Activated naive CD4-positive, alpha-beta T cell treated with anti-CD3 and anti-CD28 coated beads for 36 hours (primary cell): ENCODE results near the gene ARAF. TPM values are rescaled to one million over a fixed set of nuclear protein-coding genes. Genes with fewer than 3 reads are reported as not detected.

ENCODE experiments used
- CTCF ChIA-PET: fragments of 350-600 bp; sonication (Branson Sonifier 250); formaldehyde crosslinking; loops from one replicate; lab custom pipeline; 2021; ENCODE audit warnings: antibody characterized with exemption; lab: Charles Lee
- DNase-seq: peaks from one replicate; pipeline ENCODE4 v3.0.0-alpha.2; 2020
- H3K27ac Mint-ChIP-seq: one replicate; pipeline ENCODE4 v1.8.0; 2021; ENCODE audit warnings: mild to moderate bottlenecking, mixed read lengths
- H3K27me3 Mint-ChIP-seq: one replicate; pipeline ENCODE4 v1.8.0; 2021; ENCODE audit warnings: low read depth, mixed read lengths
- H3K36me3 Mint-ChIP-seq: one replicate; pipeline ENCODE4 v1.8.0; 2021; ENCODE audit warnings: low read depth, mixed read lengths
- H3K4me1 Mint-ChIP-seq: one replicate; pipeline ENCODE4 v1.8.0; 2021; ENCODE audit warnings: low read depth, mixed read lengths
- H3K4me3 Mint-ChIP-seq: one replicate; pipeline ENCODE4 v1.8.0; 2021; ENCODE audit warnings: mild to moderate bottlenecking, moderate library complexity, mixed read lengths
- H3K9me3 Mint-ChIP-seq: one replicate; pipeline ENCODE4 v1.8.0; 2021; ENCODE audit warnings: mixed read lengths
- intact Hi-C: fragments of 100-400 bp; cut with micrococcal nuclease; formaldehyde crosslinking; loops from one replicate; pipeline ENCODE4 v1.15.1; 2023
- total RNA-seq, 2 experiments: library from RNA; stranded (reverse); gene quantifications; one replicate each; pipeline ENCODE4 v1.2.3, GENCODE V29; 2021

Gene ARAF
- total RNA-seq, 2 experiments from 2014 or later: 65.9 to 71.5 TPM

GRCh38 chrX:47540754-47541538 is 20.1 kb upstream of the ARAF start:
- CTCF ChIA-PET: no interaction called here
- H3K27me3 Mint-ChIP-seq: no peaks in the 10 kb centered on the region
- intact Hi-C loops: no loop called here
- no peak overlapping the region for H3K4me3 Mint-ChIP-seq
- H3K27ac Mint-ChIP-seq: no peak overlapping the region
- no peaks in the 10 kb centered on the region for H3K9me3 Mint-ChIP-seq
- no peaks in the 10 kb centered on the region for H3K36me3 Mint-ChIP-seq
- no peaks in the 10 kb centered on the region for H3K4me1 Mint-ChIP-seq
- no peak for DNase-seq

DNA sequence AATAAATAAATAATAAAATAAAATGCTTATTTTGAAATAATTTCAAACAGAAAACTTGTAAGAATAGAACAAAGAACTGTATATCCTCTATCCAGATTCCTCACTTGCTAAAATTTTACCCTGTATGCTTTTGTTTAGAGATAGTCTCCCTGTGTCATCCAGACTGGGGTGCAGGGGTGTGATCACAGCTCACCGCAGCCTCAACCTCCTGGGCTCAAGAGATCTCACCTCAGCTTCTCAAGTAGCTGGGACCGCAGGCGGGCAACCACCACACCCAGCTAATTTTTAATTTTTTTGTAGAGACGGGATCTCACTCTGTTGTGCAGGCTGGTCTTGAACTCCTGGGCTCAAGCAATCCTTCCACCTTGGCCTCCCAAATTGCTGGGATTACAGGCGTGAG is 17.5 kb upstream of the ARAF start:
- intact Hi-C loops: no loop called here
- Mint-ChIP-seq H3K4me3 (no peak overlapping the region), H3K27ac (no peak overlapping the region), H3K4me1 (no peaks in the 10 kb centered on the region), H3K27me3 (no peaks in the 10 kb centered on the region), H3K9me3 (no peaks in the 10 kb centered on the region), H3K36me3 (no peaks in the 10 kb centered on the region)
- no peak for DNase-seq
- CTCF ChIA-PET: no interaction called here

- CTCF ChIA-PET: no interaction called here
- peaks cover 13% of the 10 kb centered on the region for H3K4me1 Mint-ChIP-seq
- DNase-seq: peak; percentile 92
- no peaks in the 10 kb centered on the region for H3K27me3 Mint-ChIP-seq
- H3K9me3 Mint-ChIP-seq: no peaks in the 10 kb centered on the region
- H3K4me3 Mint-ChIP-seq: peak overlapping the region; percentile 95
- peaks cover 1% of the 10 kb centered on the region for H3K36me3 Mint-ChIP-seq
- intact Hi-C loops: no loop called here
- peak overlapping the region; percentile 93 for H3K27ac Mint-ChIP-seq
Measured at GRCh38 chrX:47556045-47556623, 4.9 kb upstream of the ARAF start.

- Mint-ChIP-seq H3K9me3 (no peaks in the 10 kb centered on the region), H3K36me3 (peaks cover 6% of the 10 kb centered on the region), H3K4me3 (no peak overlapping the region), H3K27me3 (no peaks in the 10 kb centered on the region), H3K4me1 (peaks cover 24% of the 10 kb centered on the region), H3K27ac (no peak overlapping the region)
- intact Hi-C loops: no loop called here
- CTCF ChIA-PET: no interaction called here
- DNase-seq: no peak
Measured at GRCh38 chrX:47558436-47558835, 2.6 kb upstream of the ARAF start.

DNA sequence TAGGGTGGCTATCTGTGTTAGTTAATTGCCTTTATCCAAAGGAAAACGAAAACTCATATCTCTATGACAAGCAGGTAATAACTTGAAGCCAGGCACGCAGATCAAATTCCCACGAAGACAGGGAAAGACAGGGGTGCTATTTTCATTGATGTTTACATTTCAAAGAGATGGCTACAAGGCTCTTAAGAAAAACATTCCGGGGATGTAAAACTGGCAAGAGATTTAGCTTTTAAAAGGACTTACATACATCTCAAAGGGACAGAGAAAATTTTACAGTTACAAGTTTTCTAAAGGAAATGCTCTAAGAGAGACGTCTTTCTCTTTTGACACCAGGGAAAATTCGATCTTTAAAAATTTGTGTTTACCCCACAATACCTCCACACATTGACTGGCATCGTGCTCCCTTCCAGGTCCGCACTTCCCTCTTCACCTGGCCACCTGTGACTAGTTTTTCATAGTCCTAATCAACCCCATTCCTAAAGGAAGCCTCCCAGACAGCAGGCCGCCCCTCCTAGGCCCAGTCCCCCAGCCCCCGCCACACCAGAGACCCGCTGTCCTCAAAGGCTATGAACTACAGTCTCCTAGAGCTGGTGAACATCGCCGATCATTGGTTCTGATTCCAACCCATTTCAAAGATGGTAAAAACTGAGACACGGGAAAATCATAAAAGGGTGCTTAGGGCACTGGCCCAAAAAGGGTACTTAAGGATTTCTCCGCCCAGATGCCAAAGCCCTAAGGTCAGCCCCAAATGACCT is 649 bp upstream of the ARAF start:
- CTCF ChIA-PET: no interaction called here
- intact Hi-C loops: loop anchor here (2.0 to 5.0 kb wide), 4 partner anchors 68 to 462 kb away; partner anchors contain the start of genes CFP, ELK1 and ZNF81
- no peak for DNase-seq
- Mint-ChIP-seq H3K36me3 (peaks cover 14% of the 10 kb centered on the region), H3K27me3 (no peaks in the 10 kb centered on the region), H3K4me1 (peaks cover 37% of the 10 kb centered on the region), H3K4me3 (peak overlapping the region; percentile 81), H3K9me3 (no peaks in the 10 kb centered on the region), H3K27ac (peak overlapping the region; percentile 96)

- no peak for DNase-seq
- intact Hi-C loops: loop anchor here (1.0 to 5.0 kb wide), 6 partner anchors 67 to 461 kb away; partner anchors contain the start of genes CDK16, CFP, ELK1 and ZNF81
- H3K27me3 Mint-ChIP-seq: no peaks in the 10 kb centered on the region
- no peaks in the 10 kb centered on the region for H3K9me3 Mint-ChIP-seq
- peaks cover 33% of the 10 kb centered on the region for H3K4me1 Mint-ChIP-seq
- H3K36me3 Mint-ChIP-seq: peaks cover 13% of the 10 kb centered on the region
- CTCF ChIA-PET: interaction anchor here (0.6 to 1.7 kb wide), 2 partner anchors 12 to 67 kb away, joined by 3 read pairs; no protein-coding TSS in a partner anchor
- peak overlapping the region; percentile 81 for H3K4me3 Mint-ChIP-seq
- H3K27ac Mint-ChIP-seq: peak overlapping the region; percentile 96
Measured at GRCh38 chrX:47561659-47562151, 700 bp downstream of the ARAF start.

GRCh38 chrX:47562615-47563243 is 1.7 kb downstream of the ARAF start:
- Mint-ChIP-seq H3K9me3 (no peaks in the 10 kb centered on the region), H3K4me3 (peak overlapping the region; percentile 62), H3K4me1 (peaks cover 34% of the 10 kb centered on the region), H3K27me3 (no peaks in the 10 kb centered on the region), H3K27ac (peak overlapping the region; percentile 36), H3K36me3 (peaks cover 14% of the 10 kb centered on the region)
- DNase-seq: peak; percentile 52
- CTCF ChIA-PET: interaction anchor here (1.7 kb wide), 1 partner anchor 66 kb away, joined by 3 read pairs; no protein-coding TSS in a partner anchor
- intact Hi-C loops: loop anchor here (5.0 kb wide), 1 partner anchor 460 kb away; no protein-coding TSS in a partner anchor

DNA sequence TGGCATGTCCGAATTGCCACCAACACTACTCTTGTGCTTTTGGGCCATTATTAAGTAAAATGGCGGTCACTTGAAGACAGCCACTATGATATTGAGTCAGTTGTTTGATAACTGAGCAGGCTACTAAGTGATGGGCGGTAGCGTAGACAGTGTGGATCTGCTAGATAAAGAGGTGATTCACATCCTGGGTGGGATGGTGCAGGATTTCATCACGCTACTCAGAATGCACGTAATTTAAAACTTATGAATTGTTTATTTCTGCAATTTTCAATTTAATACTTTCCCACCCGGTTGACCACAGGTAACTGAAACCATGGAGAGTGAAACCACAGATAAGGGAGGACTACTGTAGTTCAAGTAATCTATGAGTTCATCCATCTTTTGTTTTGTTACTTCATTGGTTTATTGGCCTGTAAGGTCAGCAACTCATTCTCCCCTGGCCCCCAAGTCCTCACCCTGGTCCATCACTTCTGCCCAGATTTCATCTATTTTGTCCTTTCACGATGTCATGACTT is 2.9 kb downstream of the ARAF start:
- Mint-ChIP-seq H3K9me3 (no peaks in the 10 kb centered on the region), H3K36me3 (peaks cover 17% of the 10 kb centered on the region), H3K4me3 (no peak overlapping the region), H3K4me1 (peaks cover 34% of the 10 kb centered on the region), H3K27ac (peak overlapping the region; percentile 54), H3K27me3 (no peaks in the 10 kb centered on the region)
- no peak for DNase-seq
- CTCF ChIA-PET: no interaction called here
- intact Hi-C loops: loop anchor here (5.0 kb wide), 1 partner anchor 458 kb away; no protein-coding TSS in a partner anchor

DNA sequence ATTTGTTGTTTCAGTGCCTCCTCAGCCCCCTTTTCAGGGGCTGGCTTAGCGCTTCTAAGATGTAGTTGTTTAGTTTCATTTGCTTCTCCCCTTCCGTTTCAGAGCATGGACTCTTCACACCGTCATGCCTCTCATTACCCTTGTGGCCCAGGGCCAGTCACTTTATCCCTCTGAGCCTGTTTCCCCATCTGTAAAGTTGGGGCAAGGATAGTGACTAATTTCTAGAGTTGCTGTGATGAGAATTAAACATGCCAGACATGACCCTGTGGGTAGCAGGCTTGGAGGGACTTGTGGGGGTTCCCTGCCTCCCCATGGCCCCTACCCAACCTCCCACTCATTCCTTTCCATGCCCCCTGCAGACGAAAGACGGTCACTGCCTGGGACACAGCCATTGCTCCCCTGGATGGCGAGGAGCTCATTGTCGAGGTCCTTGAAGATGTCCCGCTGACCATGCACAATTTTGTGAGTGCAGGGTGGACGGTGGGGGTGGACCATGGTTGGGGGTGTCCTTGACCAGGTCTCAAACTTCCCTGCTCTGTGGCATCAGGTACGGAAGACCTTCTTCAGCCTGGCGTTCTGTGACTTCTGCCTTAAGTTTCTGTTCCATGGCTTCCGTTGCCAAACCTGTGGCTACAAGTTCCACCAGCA is 3.6 kb downstream of the ARAF start:
- H3K9me3 Mint-ChIP-seq: no peaks in the 10 kb centered on the region
- H3K4me3 Mint-ChIP-seq: peak overlapping the region; percentile 11
- no peaks in the 10 kb centered on the region for H3K27me3 Mint-ChIP-seq
- intact Hi-C loops: loop anchor here (5.0 kb wide), 1 partner anchor 458 kb away; no protein-coding TSS in a partner anchor
- H3K4me1 Mint-ChIP-seq: peaks cover 34% of the 10 kb centered on the region
- H3K27ac Mint-ChIP-seq: peak overlapping the region; percentile 54
- CTCF ChIA-PET: no interaction called here
- H3K36me3 Mint-ChIP-seq: peaks cover 21% of the 10 kb centered on the region
- no peak for DNase-seq

GRCh38 chrX:47566841-47567240 is 5.8 kb downstream of the ARAF start:
- no peak overlapping the region for H3K4me3 Mint-ChIP-seq
- peaks cover 26% of the 10 kb centered on the region for H3K4me1 Mint-ChIP-seq
- no peak overlapping the region for H3K27ac Mint-ChIP-seq
- peaks cover 27% of the 10 kb centered on the region for H3K36me3 Mint-ChIP-seq
- intact Hi-C loops: no loop called here
- CTCF ChIA-PET: no interaction called here
- no peaks in the 10 kb centered on the region for H3K9me3 Mint-ChIP-seq
- no peak for DNase-seq
- no peaks in the 10 kb centered on the region for H3K27me3 Mint-ChIP-seq

GRCh38 chrX:47568656-47569295 is 7.8 kb downstream of the ARAF start:
- Mint-ChIP-seq H3K27me3 (no peaks in the 10 kb centered on the region), H3K4me3 (no peak overlapping the region), H3K27ac (no peak overlapping the region), H3K9me3 (no peaks in the 10 kb centered on the region), H3K4me1 (peaks cover 20% of the 10 kb centered on the region), H3K36me3 (peaks cover 23% of the 10 kb centered on the region)
- intact Hi-C loops: no loop called here
- CTCF ChIA-PET: interaction anchor here (0.7 kb wide), 1 partner anchor 369 kb away, joined by 5 read pairs; no protein-coding TSS in a partner anchor
- DNase-seq: peak; percentile 47
